Activated CD4-positive, alpha-beta T cell treated with anti-CD3 and anti-CD28 coated beads, Interleukin-2, amount 50 U/mL, for 16 hours (primary cell): ENCODE data around the gene CDKN1C.

Experiments
- DNase-seq: peaks from one replicate; pipeline ENCODE4 v3.0.0-alpha.2; 2020

The CDKN1C gene

GRCh38 chr11:2904153-2905052 is 18.8 kb upstream of the CDKN1C start:
- no peak for DNase-seq

GRCh38 chr11:2903672-2904011 is 18.1 kb upstream of the CDKN1C start:
- no peak for DNase-seq

GRCh38 chr11:2902784-2903671 is 17.5 kb upstream of the CDKN1C start:
- DNase-seq = no peak

- DNase-seq = peak; percentile 98
These were observed 16.5 kb upstream of the CDKN1C start for GRCh38 chr11:2901854-2902783.

DNA sequence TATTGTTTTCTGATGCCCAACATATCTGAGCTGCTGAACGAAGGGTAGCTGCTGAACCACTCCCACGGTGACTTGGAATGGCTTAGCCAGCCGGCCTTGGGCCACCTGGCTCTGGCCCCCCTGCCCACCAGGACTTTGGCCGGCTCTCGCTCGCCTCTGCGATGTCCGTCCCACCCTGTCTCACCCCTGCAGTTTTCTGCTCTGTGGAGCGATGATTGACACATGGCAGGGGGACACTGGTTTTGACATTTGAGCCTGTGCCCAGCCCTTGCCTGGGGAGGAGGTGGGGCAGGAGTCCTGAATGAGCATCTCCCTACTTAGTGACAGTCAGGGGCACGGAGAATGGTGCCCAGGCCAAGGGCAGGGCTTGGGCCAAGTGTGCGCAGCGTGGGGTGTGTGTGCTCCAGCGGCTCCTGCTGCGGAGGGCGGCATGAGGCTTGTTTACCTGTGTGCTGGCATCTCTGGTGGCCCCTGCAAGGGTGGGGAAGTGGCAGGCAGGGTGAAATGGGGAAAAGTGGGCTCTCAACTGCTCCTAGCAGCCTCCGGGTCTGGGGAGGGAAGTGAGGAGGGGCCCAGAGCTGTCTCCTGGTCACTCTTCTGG is 15.7 kb upstream of the CDKN1C start:
- no peak for DNase-seq

- no peak for DNase-seq
These were observed 13.7 kb upstream of the CDKN1C start for GRCh38 chr11:2899080-2899783.

DNA sequence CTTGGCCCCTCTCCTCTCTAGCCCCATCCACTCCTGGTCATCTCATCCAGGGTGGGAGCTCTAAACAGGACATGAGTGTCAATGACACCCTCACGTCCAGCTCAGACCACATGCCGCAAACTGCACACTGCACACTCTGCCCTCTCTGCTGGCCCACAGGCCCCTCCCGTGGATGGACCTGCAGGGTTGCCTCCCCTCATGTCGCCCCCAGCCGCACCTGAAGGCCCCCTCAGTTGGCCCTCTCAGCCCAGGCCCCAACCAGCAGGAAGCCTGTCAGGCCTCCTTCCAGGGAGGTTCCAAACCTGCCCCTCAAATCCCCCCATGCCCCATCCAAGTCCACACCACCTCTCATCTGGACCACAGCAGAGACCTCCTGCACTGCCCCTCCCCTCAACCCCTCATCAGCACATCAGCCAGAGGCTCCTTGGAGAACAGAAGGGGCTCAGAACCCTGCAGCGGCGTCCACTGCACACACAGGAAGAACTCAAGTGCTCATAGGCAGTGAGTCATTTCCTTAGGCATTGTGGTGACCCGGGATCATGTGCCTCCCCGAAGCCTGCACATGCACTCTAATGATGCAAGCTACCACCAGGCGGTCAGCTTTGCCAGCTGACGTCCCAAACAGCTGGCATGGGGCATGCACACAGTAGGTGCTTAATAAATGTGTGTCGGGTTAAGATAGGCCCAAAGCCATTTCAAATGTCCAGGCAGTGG is 12.9 kb upstream of the CDKN1C start:
- DNase-seq = peak; percentile 85

DNA sequence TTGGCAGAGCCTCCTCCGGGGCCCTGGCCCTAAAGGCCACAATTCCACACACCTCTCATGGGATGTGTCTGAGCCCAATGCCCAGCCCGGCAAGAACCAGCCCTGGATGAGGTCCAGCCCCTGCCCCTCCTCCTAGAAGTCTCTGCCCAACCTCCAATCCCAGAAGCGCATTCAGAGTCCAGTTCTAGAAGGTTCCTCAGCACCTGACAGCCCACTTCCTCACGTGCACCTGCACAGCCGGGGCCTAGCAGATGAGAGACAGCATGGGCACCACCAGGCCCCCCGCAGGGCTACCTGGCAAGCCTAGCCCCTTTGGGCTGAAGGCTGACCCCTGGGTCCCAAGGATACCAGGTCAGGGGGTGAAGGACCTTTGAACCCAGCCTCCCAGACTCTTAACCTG is 11.5 kb upstream of the CDKN1C start:
- no peak for DNase-seq

- no peak for DNase-seq
These were observed 10.5 kb upstream of the CDKN1C start for GRCh38 chr11:2896047-2896446.

DNA sequence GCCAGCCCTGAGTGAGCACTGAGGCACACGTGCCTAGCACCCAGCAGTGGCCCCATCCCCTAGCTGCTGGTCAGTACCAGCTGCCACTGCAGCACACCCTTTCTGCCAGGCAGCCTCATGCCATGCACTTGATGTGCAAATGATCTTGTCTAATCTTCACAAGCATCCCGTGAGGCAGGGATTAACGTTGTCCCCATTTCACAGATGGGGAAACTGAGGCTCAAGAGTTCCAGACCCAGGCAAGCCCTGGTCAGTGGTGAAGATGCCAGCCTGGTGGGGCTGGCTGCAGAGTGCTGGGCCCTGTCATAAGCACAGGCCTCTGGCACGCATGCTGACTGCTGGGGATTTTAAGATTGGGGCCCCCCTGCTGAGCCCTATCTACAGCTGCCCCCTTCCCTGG is 8.4 kb upstream of the CDKN1C start:
- no peak for DNase-seq

DNA sequence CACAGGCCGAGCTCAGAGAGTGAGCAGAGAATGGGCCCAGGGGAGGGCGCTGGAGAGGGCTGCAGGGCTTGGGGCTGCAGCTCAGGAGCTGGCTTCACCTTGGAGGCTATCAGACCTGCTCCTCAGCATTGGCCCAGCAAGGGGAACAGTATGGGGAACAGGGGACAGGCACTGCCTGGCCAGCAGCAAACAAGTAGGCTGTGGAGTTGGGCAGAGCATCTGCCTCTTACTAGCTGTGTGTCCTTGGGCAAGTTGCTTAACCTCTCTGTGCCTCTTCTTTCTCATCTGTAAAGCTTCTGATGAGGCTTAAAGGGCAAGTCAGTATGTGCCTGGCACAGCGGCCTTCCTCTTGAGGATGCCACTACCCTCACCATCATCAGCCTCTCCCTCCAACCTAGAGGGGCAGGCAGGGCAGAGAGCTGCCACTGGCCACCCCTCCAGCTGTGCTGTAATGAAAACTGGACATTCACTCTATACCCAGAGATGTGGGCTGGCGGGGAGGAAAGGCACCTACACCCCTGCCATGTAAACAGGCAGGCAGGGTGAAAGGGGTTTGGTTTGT is 7.5 kb upstream of the CDKN1C start:
- peak; percentile 45 for DNase-seq

DNA sequence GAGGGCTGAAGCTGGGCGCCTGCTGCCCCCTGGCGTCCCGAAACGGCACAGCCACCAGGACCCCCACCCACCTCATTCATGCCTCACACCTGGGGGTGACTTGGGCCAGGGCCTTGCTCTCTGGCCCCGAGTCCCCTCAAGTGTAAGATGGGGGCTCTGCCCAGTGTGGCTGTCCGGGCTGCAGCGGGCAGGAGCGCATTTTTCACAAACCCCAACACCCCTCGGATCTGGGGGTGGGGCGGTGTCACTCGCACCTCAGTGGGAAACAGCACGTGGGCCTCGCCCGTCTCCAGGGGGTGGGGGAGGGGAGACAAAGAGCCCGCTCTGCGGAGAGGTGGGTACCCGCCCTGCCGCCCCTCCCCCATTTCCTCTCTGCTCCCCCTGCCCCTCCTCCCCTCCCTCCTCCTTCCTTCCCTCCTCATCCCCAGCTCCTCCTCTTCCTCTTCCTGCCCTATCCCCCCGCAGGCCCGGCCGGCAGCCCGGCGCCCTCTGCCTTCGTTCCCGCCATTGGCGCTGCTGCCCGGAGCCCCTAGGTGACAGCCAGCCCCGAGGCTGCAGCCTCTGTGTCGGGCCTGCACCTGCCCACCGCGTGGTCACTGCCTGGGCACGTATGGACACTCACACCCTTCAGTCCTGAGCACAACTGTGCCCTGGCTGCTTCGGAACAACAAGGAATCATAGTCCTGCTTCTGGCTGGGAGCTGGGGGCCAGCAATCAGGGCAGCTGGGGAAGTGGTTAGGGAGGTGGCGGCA is 6.8 kb upstream of the CDKN1C start:
- peak; percentile 80 for DNase-seq

- DNase-seq = no peak
These were observed 6.0 kb upstream of the CDKN1C start for GRCh38 chr11:2891326-2892214.

DNA sequence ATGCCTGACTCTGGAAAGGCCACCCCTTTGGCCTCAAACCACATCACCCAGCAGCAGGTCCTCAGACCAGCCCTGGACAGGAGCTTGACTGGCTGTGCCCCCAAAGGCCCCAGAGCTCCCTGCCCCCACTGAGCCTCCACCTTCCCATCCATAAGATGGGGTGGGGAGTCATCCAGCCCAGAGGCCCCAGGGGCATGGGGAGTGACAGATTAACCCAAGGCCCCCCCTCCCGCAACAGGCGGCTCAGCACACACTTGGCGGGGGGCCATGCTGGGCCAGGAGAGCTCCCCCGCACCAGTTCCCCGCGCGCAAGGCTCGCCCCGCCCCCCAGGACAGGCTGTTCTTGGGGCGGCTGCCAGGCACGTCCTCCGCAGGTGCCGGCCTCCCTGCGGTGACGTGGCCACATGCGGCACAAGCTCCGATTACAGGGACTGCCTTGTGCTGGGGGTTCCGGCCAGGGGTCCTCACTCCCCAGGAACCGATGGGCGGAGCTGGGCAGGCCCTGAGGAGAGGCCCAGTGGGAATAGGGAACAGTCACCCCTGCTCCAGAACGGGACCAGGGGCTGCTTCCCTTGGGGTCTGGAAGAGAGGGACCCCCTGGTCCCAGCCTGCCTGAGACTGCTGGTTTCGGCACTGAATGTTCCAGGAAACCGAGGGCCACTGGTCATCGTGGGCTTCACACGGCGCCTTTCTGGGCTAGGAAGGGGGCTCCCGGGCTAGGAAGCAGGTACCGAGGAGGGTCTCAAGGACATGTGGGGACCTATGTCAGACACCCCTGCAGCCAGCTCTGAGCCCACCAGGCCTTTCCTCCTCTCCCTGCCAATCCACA is 5.1 kb upstream of the CDKN1C start:
- DNase-seq = no peak

DNA sequence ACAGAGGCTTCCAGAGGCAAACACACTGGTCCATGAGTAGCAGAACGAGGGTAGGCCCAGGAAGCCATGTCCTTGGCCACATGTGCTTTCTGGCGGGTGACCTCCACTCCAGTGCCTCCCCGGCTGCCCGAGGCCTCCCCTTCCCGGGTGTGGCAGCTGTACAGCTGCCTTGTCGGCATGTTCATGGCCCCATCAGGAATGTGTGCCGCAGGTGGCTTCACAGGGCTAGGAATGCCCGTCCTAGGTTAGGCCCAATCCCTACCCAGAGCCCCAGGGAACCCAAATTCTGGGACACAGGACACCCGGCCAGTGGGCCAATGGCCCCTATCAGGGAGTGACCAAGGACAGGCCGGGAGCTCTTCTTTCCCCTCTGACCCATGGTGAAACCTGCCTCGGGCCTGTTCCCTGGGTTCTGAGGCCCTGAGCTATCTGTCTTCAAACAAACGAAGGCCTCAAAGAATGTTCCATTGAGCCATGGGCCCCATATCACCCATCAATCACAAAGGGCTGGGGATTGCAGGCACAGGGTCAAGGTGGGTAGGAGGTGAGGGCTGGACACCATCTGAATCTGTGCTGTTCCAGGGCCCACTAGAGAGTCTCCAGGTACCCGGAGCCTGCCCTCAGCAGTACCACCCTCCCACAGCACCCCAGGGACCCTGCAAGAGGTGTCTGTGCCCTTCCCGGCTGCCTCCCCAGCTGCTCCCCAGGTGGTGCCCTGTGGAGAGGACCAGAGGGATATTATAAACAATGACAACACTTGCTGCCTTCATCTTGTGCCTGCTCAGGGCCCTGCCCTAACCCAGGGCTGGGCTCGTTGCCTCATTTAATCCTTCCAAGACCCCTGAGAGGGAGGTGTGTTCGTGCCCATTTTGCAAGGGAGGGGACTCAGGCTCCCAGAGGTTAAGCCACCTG is 4.0 kb upstream of the CDKN1C start:
- DNase-seq = no peak

GRCh38 chr11:2888266-2888968 is 2.8 kb upstream of the CDKN1C start:
- peak; percentile 83 for DNase-seq
